Heart right ventricle (tissue), 16 donors: ENCODE results near the gene SERPINB6. TPM values are rescaled to one million over a fixed set of nuclear protein-coding genes. Genes with fewer than 3 reads are reported as not detected.
A peak's percentile ranks its signal among the peaks of the same experiment; 100 is the strongest.

ENCODE experiments used
- ATAC-seq, 8 donors: fragments of 200-7000 bp; cut with Tn5 transposase; one replicate each; pipeline ENCODE4 v1.9.1; 2020; ENCODE audit warnings: mild to moderate bottlenecking in 8 of 8, moderate library complexity in 8 of 8, moderate number of reproducible peaks in 1 of 8
- DNase-seq, 2 donors: peaks; one replicate each; pipeline ENCODE4 v3.0.0-alpha.2; 2020
- H3K27ac ChIP-seq, 10 donors: fragments of 200-600 bp; sonication (generic) in 2 of 10; one replicate each; pipeline versions ENCODE4 v1.5.0 to v1.8.0; 2020 to 2022; ENCODE audit warnings: mild to moderate bottlenecking in 3 of 10
- H3K27me3 ChIP-seq, 7 donors: fragments of 200-600 bp; one replicate each; pipeline ENCODE4 v1.8.0; 2021 to 2022; ENCODE audit warnings: mild to moderate bottlenecking in 2 of 7
- H3K36me3 ChIP-seq, 9 donors: fragments of 200-600 bp; sonication (generic) in 1 of 9; one replicate each; pipeline versions ENCODE4 v1.5.0 to v1.8.0; 2020 to 2022; ENCODE audit warnings: mild to moderate bottlenecking in 2 of 9
- H3K4me1 ChIP-seq, 9 donors: fragments of 200-600 bp; sonication (generic) in 1 of 9; one replicate each; pipeline versions ENCODE4 v1.5.0 to v1.8.0; 2020 to 2022; ENCODE audit warnings: mild to moderate bottlenecking in 4 of 9
- H3K4me3 ChIP-seq, 10 donors: fragments of 200-600 bp; sonication (generic) in 2 of 10; one replicate each; pipeline versions ENCODE4 v1.5.0 to v1.8.0; 2020 to 2022; ENCODE audit warnings: mild to moderate bottlenecking in 7 of 10, moderate library complexity in 2 of 10
- H3K9me3 ChIP-seq, 11 donors: fragments of 200-600 bp in 10 of 11; sonication (generic) in 2 of 11; one replicate each; pipeline versions ENCODE4 v1.5.0 to v1.8.0; 2013 to 2022; ENCODE audit warnings: mild to moderate bottlenecking in 2 of 11, control low read depth in 1 of 11, moderate library complexity in 1 of 11
- WGBS, 2 donors: extraction: QIAGEN DNeasy Blood & Tissue Kit; methylation state at CpG; one replicate each; pipeline ENCODE4 v1.1.7; 2013; ENCODE audit warnings: inconsistent platforms in 1 of 2; 5-methylcytosine and 5-hydroxymethylcytosine counted together
- intact Hi-C, 10 donors: fragments of 100-400 bp; cut with DNase I; formaldehyde crosslinking; loops; one replicate each; pipeline versions ENCODE4 v1.11.1 to v1.14.2; 2022
- polyA plus RNA-seq, 2 donors: library from polyadenylated mRNA; stranded (reverse); fragments of 200-250 nt; gene quantifications; one replicate each; pipeline ENCODE4 v1.2.3, GENCODE V29; 2013
- total RNA-seq, 10 donors: library from RNA; stranded (reverse); fragmentation: NEBNext Ultra II Directional in 3 of 10; extraction: Animal tissue kit (Norgen Biotek cat#: 25700) in 3 of 10; gene quantifications; one replicate each; pipeline versions ENCODE4 v1.2.1 to v1.2.4, GENCODE V29; 2021 to 2023
- TF ChIP-seq, protein P1 (sequence below), 9 donors: fragments of 200-600 bp; sonication (generic) in 2 of 9; IDR thresholded peaks; one replicate each; pipeline versions ENCODE4 v1.5.0 to v1.8.0; 2021 to 2022; ENCODE audit warnings: antibody characterized with exemption in 9 of 9, mild to moderate bottlenecking in 5 of 9, moderate library complexity in 1 of 9
- donor health status: Arrhythmogenic right ventricular cardiomyopathy.
- donor health status: ischemic (EF 13 %, LVEDD 7.1; RV severe dilation, severe dysfunction).
- donor health status: healthy with polysubstance abuse.
- donor health status: DM: no; HTN: yes; CAD: no.
- donor health status: DM: no; HTN: no; CAD: no.
- donor health status: ischemic (EF 25% LVEDD 6.9; RV normal size, moderate dysfunction).
- donor health status: ischemic (EF 25% LVEDD 5.7; RV mildly dilated, moderate dysfunction).
- donor health status: healthy.
- donor health status: DM: yes; HTN: yes; CAD: no.
- donor health status: Ischemic cardiomyopathy.
- donor health status: ischemic (EF 35%, LVEDD 5.7; RV mildly dilated, moderate dysfunction).
- donor health status: nonischemic (EF 11% LVEDD 7.7; RV severe dilation, severe dysfunction).
- donor health status: DM: yes; HTN: yes; CAD: no.
- donor health status: PGD.
- donor health status: ischemic (EF 29% LVEDD 5.4; RV normal size, mild dysfunction).
- donor health status: nonischemic (EF 23%, LVEDD 6.1; RV moderate dilation, normal function).

Gene SERPINB6
- total and polyA plus RNA-seq, 12 donors = 138 to 261 (median 175) TPM

DNA sequence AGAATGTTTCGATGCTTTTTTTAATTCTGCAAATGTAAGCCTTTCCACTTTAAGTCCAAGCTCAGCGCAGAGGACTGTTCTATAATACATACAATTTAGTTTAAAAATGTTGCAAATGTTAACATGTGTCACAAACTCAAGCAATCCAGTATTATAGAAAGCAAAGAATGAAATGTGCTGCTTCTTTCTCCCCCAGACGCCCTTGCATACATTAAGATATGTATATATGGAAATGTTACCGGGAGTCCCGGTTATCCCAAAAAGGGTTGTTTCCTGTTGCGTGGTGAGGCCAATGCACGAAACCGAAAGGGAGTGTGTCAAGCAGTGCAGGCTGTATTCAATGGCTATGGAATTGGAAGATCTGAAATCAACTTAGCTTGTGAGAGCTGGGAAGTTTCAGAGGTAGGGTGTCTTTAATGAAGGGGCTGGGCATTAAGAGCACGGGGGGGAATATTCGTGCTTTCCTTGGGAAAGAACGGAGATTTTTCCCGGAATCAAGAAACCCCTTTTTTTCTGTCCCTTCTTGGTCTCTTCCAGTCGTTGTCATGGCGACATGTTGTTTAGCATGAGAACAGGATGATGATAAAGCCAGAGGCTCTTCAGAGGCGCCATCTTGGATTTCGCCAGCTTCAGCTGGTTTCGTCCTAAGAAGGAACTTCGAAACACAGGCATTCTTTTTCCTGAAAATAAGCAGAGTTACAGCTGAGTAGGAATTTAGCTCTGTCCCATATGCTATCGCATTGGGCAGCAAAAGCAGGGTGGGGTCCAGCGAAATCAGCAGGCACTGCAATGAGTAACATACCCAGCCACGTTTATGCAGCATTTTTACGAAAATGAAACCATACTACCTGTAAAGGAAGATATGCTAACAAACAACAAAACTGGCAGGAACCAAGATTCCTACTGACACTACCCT lies 18.2 kb upstream of the SERPINB6 start:
- whole genome bisulfite sequencing, 2 donors = 1% methylated on average over 22 of the region's 22 CpGs
- peaks cover 0 to 6% (median 0%) of the 10 kb centered on the region in 9 donors for H3K36me3 ChIP-seq
- H3K4me1 ChIP-seq = peaks cover 0 to 34% (median 20%) of the 10 kb centered on the region in 9 donors
- intact Hi-C loops = loop anchor here (1.0 to 10.0 kb wide), 15 partner anchors 17 to 265 kb away; partner anchors contain the start of genes PSMG4 (in 3 of the 10), SERPINB6 (in 2 of the 10), SERPINB1 (in 1 of the 10) and WRNIP1 (in 1 of the 10)
- H3K27me3 ChIP-seq = no peaks in the 10 kb centered on the region
- ATAC-seq = peak; percentile 71 to 86 (median 77)
- peak overlapping the region; percentile 77 to 99 (median 98) for H3K27ac ChIP-seq
- no peaks in the 10 kb centered on the region for H3K9me3 ChIP-seq
- peak overlapping the region; percentile 59 to 97 (median 75) for H3K4me3 ChIP-seq
- peak; percentile 55 to 87 for DNase-seq
- TF ChIP-seq, protein P1, sequence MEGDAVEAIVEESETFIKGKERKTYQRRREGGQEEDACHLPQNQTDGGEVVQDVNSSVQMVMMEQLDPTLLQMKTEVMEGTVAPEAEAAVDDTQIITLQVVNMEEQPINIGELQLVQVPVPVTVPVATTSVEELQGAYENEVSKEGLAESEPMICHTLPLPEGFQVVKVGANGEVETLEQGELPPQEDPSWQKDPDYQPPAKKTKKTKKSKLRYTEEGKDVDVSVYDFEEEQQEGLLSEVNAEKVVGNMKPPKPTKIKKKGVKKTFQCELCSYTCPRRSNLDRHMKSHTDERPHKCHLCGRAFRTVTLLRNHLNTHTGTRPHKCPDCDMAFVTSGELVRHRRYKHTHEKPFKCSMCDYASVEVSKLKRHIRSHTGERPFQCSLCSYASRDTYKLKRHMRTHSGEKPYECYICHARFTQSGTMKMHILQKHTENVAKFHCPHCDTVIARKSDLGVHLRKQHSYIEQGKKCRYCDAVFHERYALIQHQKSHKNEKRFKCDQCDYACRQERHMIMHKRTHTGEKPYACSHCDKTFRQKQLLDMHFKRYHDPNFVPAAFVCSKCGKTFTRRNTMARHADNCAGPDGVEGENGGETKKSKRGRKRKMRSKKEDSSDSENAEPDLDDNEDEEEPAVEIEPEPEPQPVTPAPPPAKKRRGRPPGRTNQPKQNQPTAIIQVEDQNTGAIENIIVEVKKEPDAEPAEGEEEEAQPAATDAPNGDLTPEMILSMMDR (IDR thresholded peaks at IDR 0.05) = peak in 2 of 9 donors; percentile 15 to 34

DNA sequence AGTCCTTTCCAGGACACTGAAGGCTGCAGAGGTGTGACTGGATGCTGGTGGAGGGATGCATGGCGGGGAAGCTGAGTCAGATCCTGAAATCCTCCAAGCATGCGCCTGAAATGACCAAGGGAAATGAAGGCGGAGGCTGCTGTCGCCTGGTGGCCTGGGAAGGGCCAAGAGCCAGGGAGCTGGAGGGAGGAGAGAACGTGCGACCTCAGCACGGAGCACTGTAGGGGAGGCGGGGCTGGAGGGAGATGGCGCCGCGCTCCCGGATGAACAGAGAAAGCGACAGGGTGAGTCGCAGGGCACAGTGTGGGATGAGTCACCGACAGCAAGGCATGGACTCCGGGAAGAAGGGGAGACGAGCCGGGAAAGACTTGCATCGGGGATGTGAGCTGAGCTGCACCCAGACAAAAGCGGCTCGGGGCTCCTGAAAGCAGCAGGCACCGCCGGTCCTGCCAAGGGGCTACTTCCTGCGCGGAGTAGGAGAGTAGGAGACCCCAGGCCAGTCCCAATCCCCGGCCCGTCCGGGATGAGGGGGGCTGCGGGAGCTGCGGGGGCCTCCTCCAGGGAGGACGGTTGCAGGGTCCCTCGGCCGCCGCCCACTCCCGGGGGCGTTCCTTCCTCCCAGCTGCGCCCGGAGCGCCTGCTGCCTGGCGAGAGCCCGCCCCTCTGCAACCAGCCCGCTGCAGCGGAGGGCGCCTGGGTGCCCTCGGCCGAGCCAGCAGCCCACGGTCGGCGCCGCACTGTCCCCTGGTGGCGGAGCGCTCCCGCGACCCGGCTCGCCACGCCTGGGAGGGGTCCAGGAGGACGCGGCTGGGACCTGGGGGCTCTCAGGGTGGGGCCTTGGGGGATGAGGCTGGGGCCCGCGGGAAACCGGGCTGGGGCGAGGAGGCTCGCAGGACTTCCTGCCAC lies 17.3 kb upstream of the SERPINB6 start:
- Histone ChIP-seq H3K4me1 (peaks cover 0 to 34% (median 20%) of the 10 kb centered on the region in 9 donors), H3K4me3 (peak overlapping the region; percentile 59 to 97 (median 75)), H3K27me3 (no peaks in the 10 kb centered on the region), H3K9me3 (no peaks in the 10 kb centered on the region), H3K36me3 (no peaks in the 10 kb centered on the region), H3K27ac (peak overlapping the region; percentile 77 to 99 (median 98))
- intact Hi-C loops = loop anchor here (1.0 to 10.0 kb wide), 14 partner anchors 16 to 221 kb away; partner anchors contain the start of genes SERPINB6 (in 2 of the 10), SERPINB1 (in 1 of the 10) and WRNIP1 (in 1 of the 10)
- WGBS, 2 donors = 0 to 1% methylated on average over 59 to 64 of the region's 64 CpGs
- DNase-seq (peak; percentile 90 to 95), ATAC-seq (peak; percentile 85 to 94 (median 88))
- TF ChIP-seq, protein P1 (IDR thresholded peaks at IDR 0.05) = peak; percentile 70 to 93 (median 88)

DNA sequence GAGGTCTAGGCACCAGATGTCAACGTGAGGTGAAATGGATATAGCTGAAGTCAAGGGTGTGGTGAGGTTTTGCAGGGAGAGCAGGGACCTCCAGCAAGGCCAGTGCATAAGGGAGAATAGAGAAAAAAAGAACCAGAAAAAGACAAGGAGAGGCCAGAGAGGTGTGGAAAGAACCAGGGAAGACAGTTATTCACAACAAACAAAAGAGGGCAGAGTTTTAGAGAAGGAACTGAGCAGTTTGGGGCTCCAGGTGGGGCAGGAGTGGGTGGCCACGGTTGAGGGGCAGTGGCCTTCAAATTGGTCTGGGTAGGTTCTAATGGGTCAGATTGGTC lies 16.7 kb upstream of the SERPINB6 start:
- DNase-seq (no peak), ATAC-seq (no peak)
- H3K27ac ChIP-seq = peak overlapping the region; percentile 77 to 99 (median 98)
- H3K4me3 ChIP-seq = peak overlapping the region; percentile 59 to 97 (median 75)
- peaks cover 0 to 34% (median 20%) of the 10 kb centered on the region in 9 donors for H3K4me1 ChIP-seq
- H3K36me3 ChIP-seq = no peaks in the 10 kb centered on the region
- no peaks in the 10 kb centered on the region for H3K9me3 ChIP-seq
- no peaks in the 10 kb centered on the region for H3K27me3 ChIP-seq
- TF ChIP-seq, protein P1 (IDR thresholded peaks at IDR 0.05) = no peak
- intact Hi-C loops = loop anchor here (2.0 to 10.0 kb wide), 11 partner anchors 17 to 221 kb away; partner anchors contain the start of genes SERPINB6 (in 2 of the 10), SERPINB1 (in 1 of the 10) and WRNIP1 (in 1 of the 10)
- 27 to 30% methylated on average over 2 of the region's 2 CpGs for WGBS, 2 donors
